D721Med (cell line): ENCODE results near the gene CA12.

Source experiments
- DNase-seq: peaks from one replicate; pipeline ENCODE4 v3.0.0; 2011; ENCODE audit warnings: low spot score; ENCODE audit not compliant: insufficient read length
- FAIRE-seq: peaks from 2 replicates; lab custom pipeline; 2011; peaks lifted over from hg19 to GRCh38; lab: Jason Lieb, UNC
- TF ChIP-seq, protein P1 (sequence below): IDR thresholded peaks from 2 replicates; pipeline ENCODE4 v1.5.1; 2012; ENCODE audit warnings: mild to moderate bottlenecking, control low read depth; ENCODE audit not compliant: insufficient read depth; ENCODE audit errors: missing control alignments

CA12 gene

DNA sequence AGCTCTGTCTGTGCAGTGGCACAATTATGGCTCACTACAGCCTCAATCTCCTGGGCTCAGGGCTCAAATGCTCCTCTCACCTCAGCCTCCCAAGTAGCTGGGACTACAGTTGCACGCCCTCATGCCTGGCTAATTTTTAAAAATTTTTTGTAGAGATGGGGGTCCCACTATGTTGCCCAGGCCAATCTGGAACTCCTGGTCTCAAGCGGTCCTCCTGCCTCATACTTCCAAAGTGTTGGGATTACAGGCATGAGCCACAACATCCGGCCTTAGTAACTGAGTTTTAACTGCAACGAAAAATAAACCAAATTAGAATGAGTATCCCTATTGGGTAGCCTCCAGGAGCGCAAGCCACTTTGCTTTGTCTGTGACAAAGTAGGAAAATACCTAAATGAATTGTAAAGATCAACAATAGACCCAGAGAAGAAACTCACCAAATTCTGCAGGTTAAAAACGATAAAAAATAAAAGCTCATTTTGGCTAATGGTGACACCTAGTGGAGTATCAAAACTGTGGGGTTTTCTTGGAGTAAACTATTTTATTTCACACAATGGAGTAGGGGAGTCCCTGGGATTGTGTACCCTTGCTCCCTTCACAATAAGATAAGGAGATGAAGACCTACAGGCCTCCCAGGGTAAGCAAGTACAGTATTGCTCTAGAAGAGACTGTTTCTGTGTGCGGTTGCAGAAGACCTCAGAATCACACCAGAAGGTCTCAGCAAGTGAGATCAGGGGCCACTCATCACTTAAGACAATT lies 21.0 kb upstream of the CA12 start:
- DNase-seq, result no peak
- no peak for FAIRE-seq
- TF ChIP-seq, protein P1, sequence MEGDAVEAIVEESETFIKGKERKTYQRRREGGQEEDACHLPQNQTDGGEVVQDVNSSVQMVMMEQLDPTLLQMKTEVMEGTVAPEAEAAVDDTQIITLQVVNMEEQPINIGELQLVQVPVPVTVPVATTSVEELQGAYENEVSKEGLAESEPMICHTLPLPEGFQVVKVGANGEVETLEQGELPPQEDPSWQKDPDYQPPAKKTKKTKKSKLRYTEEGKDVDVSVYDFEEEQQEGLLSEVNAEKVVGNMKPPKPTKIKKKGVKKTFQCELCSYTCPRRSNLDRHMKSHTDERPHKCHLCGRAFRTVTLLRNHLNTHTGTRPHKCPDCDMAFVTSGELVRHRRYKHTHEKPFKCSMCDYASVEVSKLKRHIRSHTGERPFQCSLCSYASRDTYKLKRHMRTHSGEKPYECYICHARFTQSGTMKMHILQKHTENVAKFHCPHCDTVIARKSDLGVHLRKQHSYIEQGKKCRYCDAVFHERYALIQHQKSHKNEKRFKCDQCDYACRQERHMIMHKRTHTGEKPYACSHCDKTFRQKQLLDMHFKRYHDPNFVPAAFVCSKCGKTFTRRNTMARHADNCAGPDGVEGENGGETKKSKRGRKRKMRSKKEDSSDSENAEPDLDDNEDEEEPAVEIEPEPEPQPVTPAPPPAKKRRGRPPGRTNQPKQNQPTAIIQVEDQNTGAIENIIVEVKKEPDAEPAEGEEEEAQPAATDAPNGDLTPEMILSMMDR, result peak; percentile 65

DNA sequence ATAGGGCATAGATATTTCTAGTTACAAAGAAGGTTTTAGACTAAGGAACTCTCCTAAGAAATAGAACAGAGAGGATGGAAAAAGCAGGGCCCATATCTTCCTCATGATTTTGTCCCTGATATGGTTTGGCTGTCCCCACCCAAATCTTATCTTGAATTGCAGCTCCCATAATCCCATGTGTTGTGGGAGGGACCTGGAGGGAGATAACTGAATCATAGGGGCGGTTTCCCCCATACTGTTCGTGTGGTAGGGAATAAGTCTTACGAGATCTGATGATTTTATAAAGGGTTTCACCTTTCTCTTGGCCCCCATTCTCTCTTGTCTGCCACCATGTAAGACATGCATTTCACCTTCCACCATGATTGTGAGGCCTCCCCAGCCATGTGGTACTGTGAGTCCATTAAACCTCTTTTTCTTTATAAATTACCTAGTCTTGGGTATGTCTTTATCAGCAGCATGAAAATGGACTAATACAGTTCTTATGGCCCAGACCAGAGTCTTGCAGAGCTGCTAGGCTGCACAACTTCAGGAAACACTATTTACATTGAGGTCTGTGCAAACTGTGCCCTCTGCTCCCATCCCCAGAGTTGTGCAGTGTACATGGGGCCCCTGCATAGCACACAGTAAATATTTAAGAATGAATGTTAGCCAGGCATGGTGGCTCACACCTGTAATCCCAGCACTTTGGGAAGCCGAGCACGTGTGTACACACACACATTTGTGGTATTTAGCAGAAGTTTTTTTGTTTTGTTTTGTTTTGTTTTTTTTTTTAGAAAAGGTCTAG lies 20.3 kb upstream of the CA12 start:
- TF ChIP-seq, protein P1, result no peak
- no peak for DNase-seq
- no peak for FAIRE-seq

DNA sequence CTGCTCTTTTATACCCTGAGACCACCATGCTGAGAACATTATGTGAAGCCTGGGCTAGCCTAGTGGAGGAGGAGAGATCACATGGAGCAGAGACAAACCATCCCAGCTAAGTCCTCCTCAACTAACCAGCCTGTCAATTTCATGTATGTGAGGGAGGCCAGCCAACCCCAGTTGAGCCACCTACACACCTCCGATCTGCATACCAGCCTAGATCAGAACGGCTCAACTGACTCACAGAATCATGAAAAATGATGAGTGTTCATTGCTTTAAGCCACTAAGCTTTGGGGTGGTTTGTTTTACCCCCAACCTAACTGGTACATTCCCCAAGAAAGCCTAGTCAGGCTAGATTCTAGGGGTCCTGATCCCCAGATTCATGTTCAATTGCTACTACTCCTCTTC lies 19.4 kb upstream of the CA12 start:
- TF ChIP-seq, protein P1, result no peak
- DNase-seq, result no peak
- no peak for FAIRE-seq

DNA sequence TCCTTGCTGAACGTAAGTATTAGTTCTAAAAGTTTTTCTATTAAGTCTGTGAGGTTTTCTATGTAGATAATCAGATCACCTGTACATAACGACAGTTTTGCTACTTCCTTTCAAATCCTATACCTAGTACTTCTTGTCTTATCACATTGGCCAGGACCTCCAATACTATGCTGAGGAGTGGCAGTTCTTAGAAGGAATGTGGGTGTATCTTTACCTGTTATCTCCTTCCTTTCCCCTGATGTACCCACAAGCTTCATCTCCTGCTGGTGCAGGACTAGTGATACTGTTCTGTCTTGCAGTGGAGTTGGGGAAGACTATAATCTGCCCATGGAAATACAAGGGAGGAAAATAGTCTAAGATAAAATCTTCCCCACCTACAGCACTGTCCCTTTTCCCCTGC lies 16.8 kb upstream of the CA12 start:
- TF ChIP-seq, protein P1, result no peak
- DNase-seq (no peak), FAIRE-seq (no peak)

DNA sequence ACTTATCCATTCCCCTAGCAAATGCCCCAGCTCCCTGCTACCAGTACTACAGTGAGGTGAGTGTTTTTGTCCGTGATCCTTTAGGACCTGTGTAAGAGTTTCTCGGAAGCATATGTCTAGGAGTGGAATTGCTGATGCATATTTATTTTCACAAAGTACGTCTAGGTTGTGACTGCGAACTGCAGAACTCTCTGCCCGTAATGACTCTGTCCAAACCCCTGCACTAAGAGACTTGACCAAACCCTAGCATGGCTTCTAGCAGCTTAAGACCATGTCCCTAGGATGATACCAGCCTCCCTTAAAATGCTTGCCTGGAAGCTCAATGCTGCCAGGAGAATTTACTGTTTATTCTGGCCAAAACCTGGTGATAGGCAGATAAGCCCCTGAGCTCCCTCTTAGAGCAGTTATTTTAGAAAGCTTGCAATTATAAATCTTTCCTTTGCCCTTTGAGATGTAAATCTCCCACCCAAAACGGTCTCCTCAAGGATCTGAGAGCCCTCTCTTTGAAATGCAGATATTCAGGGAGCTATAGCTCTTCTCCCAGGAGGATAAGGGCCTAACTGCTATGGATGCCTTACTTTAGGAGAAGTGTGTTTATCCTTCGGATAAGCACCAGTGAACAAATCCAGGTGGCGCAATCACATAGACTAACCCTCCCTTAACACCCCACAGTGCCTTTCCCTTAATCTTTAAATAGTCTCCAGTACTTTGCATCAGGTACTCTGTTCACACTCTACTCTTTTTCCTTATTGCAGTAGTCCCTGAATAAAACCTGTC lies 14.7 kb upstream of the CA12 start:
- TF ChIP-seq, protein P1, result peak; percentile 29
- DNase-seq, result peak; percentile 67
- FAIRE-seq, result peak; percentile 72

DNA sequence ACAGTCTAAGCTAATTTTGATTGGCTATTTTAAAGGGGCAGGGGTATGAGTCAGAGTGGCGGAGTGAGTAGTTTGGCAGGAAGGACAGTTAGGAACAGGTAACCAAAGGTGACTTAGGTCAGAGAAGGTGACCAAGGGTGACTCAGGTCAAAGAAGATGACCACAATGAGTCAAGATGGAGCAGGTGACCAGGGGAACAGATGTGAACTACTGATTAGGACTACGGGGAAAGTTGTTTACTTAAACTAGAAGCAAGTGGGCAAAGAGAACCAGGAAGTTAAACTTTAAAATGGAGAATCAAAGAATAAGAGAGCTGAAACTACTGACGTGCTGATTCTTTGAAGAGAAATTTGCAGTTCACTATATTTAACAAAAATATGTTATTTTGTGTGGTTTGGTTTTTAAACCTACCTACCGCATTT lies 14.1 kb upstream of the CA12 start:
- FAIRE-seq (no peak), DNase-seq (no peak)
- TF ChIP-seq, protein P1, result no peak
